Measurements from ENCODE around the gene HIC2.
"Not testable (repeated sequence)": the region's sequence is repeated elsewhere in the genome, so short reads cannot be mapped to it uniquely, and the experiment has no call there.

HIC2 gene

GRCh38 chr22:21417227-21417746, at the start of gene HIC2:
HIC2 (plus strand) TSS chr22:21417371; CDS start chr22:21442832, 25,461 bp downstream.
- not testable (repeated sequence) for DNase-seq (ENCODE audit: extremely low read depth in 1 of 2, low read depth in 1 of 2)

- not testable (repeated sequence) for DNase-seq (ENCODE audit: extremely low read depth in 1 of 2, low read depth in 1 of 2)
Observed at GRCh38 chr22:21368603-21369310, 48.4 kb upstream of the HIC2 start.

GRCh38 chr22:21375880-21376279, 41.3 kb upstream of the HIC2 start:
- not testable (repeated sequence) for DNase-seq (ENCODE audit: extremely low read depth in 1 of 2, low read depth in 1 of 2)

GRCh38 chr22:21383701-21384467, 33.3 kb upstream of the HIC2 start, which contains the start of gene RIMBP3B:
RIMBP3B (plus strand) TSS chr22:21383751; CDS start chr22:21383859, 108 bp downstream.
- not testable (repeated sequence) for DNase-seq (ENCODE audit: extremely low read depth in 1 of 2, low read depth in 1 of 2)

GRCh38 chr22:21384468-21385357, 32.5 kb upstream of the HIC2 start:
- DNase-seq (ENCODE audit: extremely low read depth in 1 of 2, low read depth in 1 of 2), result not testable (repeated sequence)

- DNase-seq (ENCODE audit: extremely low read depth in 1 of 2, low read depth in 1 of 2), result not testable (repeated sequence)
Observed at GRCh38 chr22:21389480-21389879, 27.7 kb upstream of the HIC2 start.

GRCh38 chr22:21390013-21390412, 27.2 kb upstream of the HIC2 start:
- DNase-seq (ENCODE audit: extremely low read depth in 1 of 2, low read depth in 1 of 2), result not testable (repeated sequence)

- not testable (repeated sequence) for DNase-seq (ENCODE audit: extremely low read depth in 1 of 2, low read depth in 1 of 2)
Observed at GRCh38 chr22:21394613-21395012, 22.6 kb upstream of the HIC2 start.

- DNase-seq (ENCODE audit: extremely low read depth in 1 of 2, low read depth in 1 of 2), result not testable (repeated sequence)
Observed at GRCh38 chr22:21401197-21401969, 15.8 kb upstream of the HIC2 start.

GRCh38 chr22:21402763-21403314, 14.3 kb upstream of the HIC2 start:
- not testable (repeated sequence) for DNase-seq (ENCODE audit: extremely low read depth in 1 of 2, low read depth in 1 of 2)

- DNase-seq (ENCODE audit: extremely low read depth in 1 of 2, low read depth in 1 of 2), result not testable (repeated sequence)
Observed at GRCh38 chr22:21407139-21407538, 10.0 kb upstream of the HIC2 start.

- DNase-seq (ENCODE audit: extremely low read depth in 1 of 2, low read depth in 1 of 2), result not testable (repeated sequence)
Observed at GRCh38 chr22:21407792-21408191, 9.4 kb upstream of the HIC2 start.

- not testable (repeated sequence) for DNase-seq (ENCODE audit: extremely low read depth in 1 of 2, low read depth in 1 of 2)
Observed at GRCh38 chr22:21416375-21416774, 796 bp upstream of the HIC2 start.

GRCh38 chr22:21417853-21418252, 682 bp downstream of the HIC2 start:
- not testable (repeated sequence) for DNase-seq (ENCODE audit: extremely low read depth in 1 of 2, low read depth in 1 of 2)

- not testable (repeated sequence) for DNase-seq (ENCODE audit: extremely low read depth in 1 of 2, low read depth in 1 of 2)
Observed at GRCh38 chr22:21418974-21419638, 1.9 kb downstream of the HIC2 start.

- not testable (repeated sequence) for DNase-seq (ENCODE audit: extremely low read depth in 1 of 2, low read depth in 1 of 2)
Observed at GRCh38 chr22:21420180-21420763, 3.1 kb downstream of the HIC2 start.

- not testable (repeated sequence) for DNase-seq (ENCODE audit: extremely low read depth in 1 of 2, low read depth in 1 of 2)
Observed at GRCh38 chr22:21424084-21424709, 7.0 kb downstream of the HIC2 start.
